Epithelial cell of umbilical artery (primary cell): ENCODE data around the gene MAP3K20. TPM values are rescaled to one million over a fixed set of nuclear protein-coding genes. Genes with fewer than 3 reads are reported as not detected.

Experiments used
- total RNA-seq: library from RNA; depleted of rRNA; stranded (reverse); fragments of >200 nt; gene quantifications from 2 replicates; pipeline ENCODE4 v1.2.3, GENCODE V29; 2014

MAP3K20 gene
- total RNA-seq = 24.7 and 32.4 TPM in 2 replicates

DNA sequence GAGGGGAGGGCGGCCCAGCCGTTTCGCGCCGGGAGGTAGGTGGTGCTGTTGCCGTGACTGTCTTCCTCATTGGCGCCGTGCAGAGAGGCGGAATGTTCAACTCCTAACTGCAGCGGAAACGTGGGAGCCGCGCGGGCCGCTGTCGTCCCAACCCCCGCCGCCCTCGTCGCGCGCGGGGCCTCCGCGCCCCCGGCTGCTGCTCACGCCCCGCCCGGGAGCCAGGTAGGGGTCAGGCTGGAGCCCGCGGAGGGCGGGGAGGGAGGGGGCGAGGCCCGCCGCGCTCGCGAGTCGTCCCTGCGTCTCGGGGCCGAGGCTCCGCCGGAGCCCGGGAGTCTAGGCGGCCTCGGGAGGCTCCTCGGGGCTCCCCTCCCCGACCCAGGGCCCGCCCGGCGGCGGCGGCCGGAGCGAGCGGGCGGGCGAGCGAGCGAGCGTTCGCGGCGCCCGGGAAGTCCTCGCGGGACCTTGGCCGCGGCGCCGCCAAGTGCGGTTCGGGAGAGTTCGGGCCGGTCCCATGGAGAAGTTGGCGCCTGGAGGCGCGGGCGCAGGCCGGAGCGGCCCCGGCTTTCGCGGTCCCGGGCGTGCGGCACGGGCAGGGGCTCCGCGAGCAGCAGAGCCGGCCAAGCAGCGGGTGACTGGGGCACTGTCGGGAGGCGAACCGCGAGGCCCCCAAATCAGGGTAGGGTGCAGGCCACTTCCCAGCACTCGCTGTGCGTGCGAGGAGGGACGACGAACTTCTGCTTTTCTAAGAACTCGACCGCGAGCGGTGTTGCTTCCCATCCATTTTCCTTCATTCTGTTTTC is at the start of gene MAP3K20:
Gene MAP3K20, plus strand, starts transcription at position 66 of the 800 bp plus-strand sequence. CDS start 15,186 bp downstream, outside the sequence.

